ENCODE results near the gene CCNDBP1.
"Not testable (repeated sequence)": the region's sequence is repeated elsewhere in the genome, so short reads cannot be mapped to it uniquely, and the experiment has no call there.

CCNDBP1 gene, protein sequence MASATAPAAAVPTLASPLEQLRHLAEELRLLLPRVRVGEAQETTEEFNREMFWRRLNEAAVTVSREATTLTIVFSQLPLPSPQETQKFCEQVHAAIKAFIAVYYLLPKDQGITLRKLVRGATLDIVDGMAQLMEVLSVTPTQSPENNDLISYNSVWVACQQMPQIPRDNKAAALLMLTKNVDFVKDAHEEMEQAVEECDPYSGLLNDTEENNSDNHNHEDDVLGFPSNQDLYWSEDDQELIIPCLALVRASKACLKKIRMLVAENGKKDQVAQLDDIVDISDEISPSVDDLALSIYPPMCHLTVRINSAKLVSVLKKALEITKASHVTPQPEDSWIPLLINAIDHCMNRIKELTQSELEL

DNA sequence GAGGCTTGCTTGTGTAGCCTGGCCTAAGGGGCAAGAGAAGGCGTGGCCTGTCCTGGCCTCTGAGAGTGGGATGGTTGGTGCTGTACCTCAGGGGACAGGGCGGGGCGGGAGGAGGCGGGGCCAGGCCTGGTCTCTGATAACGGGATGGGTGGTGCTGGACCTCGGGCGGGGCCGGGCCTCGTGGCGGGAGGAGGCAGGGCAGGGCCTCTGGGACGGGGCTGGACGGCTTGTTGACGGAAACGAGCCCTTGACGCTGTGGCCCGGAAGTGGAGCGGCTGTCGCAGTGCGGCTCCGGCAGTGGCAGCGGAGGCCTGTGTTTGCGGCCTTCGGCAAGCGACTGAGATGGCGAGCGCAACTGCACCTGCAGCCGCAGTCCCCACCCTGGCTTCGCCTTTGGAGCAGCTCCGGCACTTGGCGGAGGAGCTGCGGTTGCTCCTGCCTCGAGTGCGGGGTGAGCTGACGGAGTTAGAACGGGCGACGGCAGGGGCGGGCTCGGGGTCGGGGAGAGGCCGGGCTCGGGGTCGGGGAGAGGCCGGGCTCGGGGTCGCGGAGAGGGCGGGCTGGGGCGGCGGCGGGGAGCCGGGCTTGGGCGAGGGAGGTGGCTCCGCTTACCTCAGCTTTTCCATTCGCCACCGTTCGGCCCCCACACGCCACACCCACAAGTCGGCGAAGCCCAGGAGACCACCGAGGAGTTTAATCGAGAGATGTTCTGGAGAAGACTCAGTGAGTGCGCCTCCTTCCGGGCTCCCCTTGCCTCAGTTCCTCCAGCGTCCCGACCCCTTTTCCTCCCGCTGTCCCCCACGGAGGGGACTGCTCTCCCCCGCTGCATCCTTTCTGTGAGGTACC is at the start of gene CCNDBP1:
TSS of gene CCNDBP1 (plus strand) at position 247 of the 846 bp plus-strand sequence. CDS start at position 343, 96 bp downstream.
- DNase-seq (ENCODE audit: low read depth, low spot score): no peak
- H3K27ac ChIP-seq: peak within 1 kb of the TSS; percentile 74

DNA sequence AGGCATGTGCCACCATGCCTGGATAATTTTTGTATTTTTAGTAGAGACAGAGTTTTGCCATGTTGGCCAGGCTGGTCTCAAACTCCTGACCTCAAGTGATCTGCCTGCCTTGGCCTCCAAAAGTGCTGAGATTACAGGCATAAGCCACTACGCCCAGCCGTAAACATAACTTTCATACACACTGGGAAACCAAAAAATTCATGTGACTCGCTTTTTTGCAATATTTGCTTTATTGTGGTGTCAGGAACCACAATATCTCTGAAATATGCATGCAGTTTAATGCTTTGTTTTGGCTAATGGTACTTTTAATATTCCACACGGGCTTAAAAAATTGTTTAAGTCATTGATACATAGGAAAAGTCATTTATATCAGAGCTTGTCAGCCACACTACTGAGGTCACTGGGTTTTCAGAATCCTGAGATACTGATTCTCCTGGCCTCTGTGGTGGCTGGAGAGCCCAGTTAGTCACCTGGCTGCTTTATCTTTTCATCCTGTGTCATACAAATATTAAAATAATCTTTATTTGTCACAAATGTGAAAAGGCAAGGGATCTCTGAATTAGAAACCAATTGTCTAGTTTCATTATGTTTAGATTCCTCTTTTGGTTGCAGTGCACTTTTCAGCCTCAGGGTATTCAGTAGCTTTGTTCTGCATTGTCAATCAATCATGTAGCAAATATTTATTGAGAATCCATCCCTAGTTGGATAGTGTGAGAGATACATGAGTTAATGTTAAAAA is 41.8 kb upstream of the CCNDBP1 start:
- no peak overlapping the region for H3K27ac ChIP-seq
- no peak for DNase-seq (ENCODE audit: low read depth, low spot score)

DNA sequence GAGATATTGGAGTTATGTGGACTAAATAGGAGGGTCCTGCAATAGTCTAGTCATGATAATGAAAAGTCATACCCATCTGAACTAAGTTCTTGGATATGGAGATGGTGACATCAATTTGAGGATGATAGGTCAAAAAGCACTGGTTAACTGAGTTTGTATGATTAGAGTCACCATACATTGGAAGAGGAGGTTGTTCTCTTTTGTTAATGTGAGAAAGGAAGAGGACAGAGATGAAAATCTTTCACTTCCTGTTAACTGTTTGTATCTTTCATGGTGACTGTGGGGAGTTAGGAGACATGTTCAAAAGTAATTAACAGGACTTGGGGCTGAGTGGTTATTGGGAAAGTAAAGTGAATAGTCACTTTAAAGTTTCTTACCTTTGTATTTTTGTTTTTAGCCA is 40.7 kb upstream of the CCNDBP1 start:
- H3K27ac ChIP-seq: no peak overlapping the region
- DNase-seq (ENCODE audit: low read depth, low spot score): no peak

DNA sequence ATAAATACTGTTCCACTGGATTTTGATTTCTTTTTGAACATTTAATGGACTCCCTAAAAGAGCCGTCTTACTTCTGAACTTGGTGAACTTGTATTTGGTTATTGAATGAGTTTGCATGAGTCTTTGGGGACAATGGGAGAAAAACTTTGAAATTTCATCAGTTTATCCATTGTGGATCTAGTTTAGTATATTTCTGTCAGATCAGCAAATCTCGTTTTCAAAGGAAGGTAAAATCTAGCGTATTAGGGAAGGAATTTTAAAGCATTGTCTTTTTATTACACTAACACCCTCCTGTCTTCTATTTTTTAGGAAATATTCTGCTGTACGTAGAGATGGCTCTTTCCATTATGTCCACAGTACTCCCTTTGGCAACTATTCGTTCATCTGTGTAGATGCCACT is 39.0 kb upstream of the CCNDBP1 start:
- DNase-seq (ENCODE audit: low read depth, low spot score): no peak
- H3K27ac ChIP-seq: no peak overlapping the region

DNA sequence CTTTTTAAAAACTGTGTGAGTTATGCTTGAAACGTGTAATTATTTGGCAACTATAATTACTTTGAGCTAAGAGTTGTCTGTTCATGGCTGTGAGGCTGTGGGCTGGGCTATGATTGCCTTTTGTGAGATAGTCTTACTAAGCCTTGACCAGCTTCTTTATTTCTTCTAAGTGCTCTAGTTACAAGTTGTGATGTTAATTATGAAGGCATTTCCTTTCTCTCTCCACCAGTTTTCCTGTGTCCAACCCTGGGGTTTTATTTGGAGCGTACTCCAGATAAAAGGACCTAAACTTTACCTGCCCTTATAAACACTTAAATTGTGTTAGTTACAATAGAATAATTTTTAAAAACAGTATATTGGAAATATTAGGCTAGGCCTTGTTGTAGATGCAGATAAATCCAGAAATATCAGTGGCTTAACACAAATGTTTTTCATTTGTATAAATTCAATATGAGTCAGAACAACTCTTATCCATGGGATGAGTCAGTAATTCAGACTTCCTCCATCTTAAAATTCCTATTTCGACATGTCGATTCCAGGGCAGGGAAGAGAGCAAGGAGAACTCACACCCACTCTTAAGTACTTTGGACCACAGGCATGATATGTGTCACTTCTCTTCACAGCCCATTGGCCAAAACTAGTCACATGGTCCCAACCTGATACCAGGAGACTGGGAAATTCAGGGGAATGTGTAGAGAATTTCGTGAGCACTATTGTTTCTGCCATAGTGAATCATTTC is 34.8 kb upstream of the CCNDBP1 start:
- H3K27ac ChIP-seq: peak overlapping the region; percentile 96
- peak; percentile 99 for DNase-seq (ENCODE audit: low read depth, low spot score)

DNA sequence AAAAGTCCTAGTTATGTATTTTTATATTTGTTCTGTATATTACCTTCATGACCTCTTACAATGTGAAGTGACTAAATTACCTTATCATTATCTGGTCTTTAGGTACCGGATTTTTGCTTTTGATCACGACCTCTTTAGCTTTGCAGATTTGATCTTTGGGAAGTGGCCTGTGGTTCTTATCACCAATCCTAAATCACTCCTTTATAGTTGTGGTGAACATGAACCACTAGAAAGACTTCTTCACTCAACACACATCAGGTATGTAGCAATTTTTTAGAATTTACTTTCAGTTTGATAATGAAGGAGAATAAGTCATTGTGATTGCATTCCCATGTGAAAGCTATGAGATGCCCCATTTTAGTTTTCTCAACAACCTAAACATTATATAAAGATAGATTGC is 33.5 kb upstream of the CCNDBP1 start:
- no peak for DNase-seq (ENCODE audit: low read depth, low spot score)
- H3K27ac ChIP-seq: peak overlapping the region; percentile 96

DNA sequence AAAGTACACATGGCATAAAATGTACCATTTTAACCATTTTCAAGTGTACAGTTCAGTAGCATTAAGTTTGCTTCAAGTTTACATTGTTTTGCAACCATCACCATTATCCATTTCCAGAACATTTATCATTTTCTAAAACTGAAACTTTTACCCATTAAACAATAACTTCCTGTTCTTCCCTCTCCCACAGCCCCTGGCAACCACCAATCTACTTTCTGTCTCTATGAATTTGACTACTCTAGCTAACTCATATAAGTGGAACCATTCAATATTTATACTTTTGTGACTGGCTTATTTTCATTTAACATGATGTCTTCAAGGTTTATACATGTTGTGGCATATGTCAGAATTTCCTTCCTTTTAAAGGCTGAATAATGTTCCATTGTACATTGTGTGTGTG is 31.9 kb upstream of the CCNDBP1 start:
- no peak overlapping the region for H3K27ac ChIP-seq
- no peak for DNase-seq (ENCODE audit: low read depth, low spot score)

DNA sequence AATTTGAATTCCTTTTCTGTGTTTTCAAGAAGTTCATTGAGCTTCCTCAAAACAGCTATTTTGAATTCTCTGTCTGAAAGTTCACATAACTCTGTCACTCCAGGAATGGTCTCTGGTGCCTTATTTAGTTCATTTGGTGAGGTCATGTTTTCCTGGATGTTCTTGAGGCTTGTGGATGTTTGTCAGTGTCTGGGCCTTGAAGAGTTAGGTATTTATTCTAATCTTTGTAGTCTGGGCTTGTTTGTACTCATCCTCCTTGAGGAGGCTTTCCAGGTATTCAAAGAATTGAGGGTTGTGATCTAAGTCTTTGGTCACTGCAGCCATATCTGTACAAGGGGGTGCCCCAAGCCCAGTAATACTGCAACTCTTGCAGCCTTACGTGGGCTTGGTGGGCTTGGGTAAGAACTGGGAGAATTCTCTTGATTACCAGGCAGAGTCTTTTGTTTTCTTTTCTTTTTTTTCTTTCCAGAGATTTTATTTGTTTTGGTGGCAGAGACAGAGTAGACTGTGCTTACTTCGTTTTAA is 19.3 kb upstream of the CCNDBP1 start:
- DNase-seq (ENCODE audit: low read depth, low spot score): no peak

DNA sequence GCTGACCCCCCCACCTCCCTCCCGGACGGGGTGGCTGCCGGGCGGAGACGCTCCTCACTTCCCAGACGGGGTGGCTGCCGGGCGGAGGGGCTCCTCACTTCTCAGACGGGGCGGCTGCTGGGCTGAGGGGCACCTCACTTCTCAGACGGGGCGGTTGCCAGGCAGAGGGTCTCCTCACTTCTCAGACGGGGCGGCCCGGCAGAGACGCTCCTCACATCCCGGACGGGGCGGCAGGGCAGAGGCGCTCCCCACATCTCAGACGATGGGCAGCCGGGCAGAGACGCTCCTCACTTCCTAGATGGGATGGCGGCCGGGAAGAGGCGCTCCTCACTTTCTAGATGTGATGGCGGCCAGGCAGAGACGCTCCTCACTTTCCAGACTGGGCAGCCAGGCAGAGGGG is 17.9 kb upstream of the CCNDBP1 start:
- not testable (repeated sequence) for H3K27ac ChIP-seq; DNase-seq (ENCODE audit: low read depth, low spot score)

More for the DNA sequence above, 19.3 kb upstream of the CCNDBP1 start:
- peak overlapping the region; percentile 43 for H3K27ac ChIP-seq

DNA sequence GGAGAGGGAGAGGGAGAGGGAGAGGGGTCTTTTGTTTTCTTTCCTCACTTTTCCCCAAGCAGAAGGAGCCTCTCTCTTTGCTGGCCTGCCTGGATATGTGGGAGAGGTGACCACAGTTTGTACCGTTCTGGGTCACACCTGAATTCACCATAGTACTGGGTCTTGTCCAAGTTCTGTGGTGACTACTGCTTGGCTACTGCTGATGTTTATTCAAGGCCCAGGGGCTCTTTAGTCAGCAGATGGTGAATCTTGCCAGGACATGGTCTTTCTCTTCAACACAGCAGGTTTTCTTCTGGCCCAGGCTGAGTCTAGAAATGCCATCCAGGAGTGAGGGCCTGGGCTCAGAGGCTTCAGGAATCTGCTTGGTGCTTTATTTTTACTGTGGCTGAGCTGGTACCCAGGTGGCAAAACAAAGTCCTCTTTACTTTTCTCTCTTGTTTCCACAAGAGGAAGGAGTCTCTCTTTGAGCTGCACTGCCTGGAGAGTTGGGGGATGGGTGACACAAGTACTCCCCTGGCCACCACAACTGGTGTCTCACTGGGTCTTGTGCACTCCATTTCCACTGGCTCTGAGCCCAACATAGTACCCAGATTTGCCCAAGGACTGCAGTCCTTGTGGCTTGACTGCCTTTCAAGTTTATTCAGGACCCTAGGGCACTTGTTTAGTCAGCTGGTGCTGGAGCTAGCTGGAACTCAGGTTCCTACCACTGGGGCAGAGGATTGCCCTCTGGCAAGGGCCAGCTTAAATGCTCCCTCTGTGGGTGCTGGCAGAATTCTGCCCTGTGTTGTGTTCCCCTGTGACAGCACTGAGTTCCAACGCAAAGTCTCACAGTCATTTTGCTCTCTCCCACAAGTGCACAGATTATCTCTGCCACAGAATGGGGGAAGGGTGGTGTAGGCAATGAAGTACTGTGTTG is 16.8 kb upstream of the CCNDBP1 start:
- H3K27ac ChIP-seq: peak overlapping the region; percentile 76
- peak; percentile 74 for DNase-seq (ENCODE audit: low read depth, low spot score)

DNA sequence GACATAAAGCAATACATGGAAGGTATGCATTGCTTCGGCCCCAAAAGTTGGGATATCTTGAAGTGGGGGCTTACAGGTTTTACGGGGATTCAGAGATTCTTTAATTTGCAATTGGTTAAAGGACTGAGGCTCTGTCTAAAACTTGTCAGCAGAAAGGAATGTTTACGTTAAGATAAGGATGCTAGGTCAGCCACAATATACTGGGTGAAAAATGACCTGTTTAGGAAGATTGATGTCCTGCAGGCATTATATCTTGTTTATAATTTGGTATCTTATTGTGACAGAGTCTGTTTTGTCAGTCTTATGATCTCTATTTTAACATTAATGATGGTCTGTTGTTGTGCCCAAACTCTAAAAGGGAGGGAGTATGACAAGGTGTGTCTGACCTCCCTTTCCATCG is 15.3 kb upstream of the CCNDBP1 start:
- DNase-seq (ENCODE audit: low read depth, low spot score): no peak
- no peak overlapping the region for H3K27ac ChIP-seq

DNA sequence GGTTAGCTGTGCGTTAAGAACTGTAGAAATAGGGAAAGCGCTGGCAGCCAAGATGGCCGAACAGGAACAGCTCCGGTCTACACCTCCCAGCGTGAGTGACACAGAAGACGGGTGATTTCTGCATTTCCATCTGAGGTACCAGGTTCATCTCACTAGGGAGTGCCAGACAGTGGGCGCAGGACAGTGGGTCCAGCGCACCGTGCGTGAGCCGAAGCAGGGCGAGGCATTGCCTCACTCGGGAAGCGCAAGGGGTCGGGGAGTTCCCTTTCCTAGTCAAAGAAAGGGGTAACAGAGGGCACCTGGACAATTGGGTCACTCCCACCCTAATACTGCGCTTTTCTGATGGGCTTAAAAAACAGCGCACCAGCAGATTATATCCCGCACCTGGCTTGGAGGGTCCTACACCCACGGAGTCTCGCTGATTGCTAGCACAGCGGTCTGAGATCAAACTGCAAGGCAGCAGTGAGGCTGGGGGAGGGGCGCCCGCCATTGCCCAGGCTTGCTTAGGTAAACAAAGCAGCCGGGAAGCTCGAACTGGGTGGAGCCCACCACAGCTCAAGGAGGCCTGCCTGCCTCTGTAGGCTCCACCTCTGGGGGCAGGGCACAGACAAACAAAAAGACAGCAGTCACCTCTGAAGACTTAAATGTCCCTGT is 9.4 kb upstream of the CCNDBP1 start:
- not testable (repeated sequence) for DNase-seq (ENCODE audit: low read depth, low spot score); H3K27ac ChIP-seq

DNA sequence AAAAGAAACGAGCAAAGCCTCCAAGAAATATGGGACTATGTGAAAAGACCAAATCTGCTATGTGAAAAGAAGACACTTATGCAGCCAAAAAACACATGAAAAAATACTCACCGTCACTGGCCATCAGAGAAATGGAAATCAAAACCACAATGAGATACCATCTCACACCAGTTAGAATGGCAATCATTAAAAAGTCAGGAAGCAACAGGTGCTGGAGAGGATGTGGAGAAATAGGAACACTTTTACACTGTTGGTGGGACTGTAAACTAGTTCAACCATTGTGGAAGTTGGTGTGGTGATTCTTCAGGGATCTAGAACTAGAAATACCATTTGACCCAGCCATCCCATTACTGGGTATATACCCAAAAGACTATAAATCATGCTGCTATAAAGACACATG is 8.1 kb upstream of the CCNDBP1 start:
- not testable (repeated sequence) for H3K27ac ChIP-seq; DNase-seq (ENCODE audit: low read depth, low spot score)

DNA sequence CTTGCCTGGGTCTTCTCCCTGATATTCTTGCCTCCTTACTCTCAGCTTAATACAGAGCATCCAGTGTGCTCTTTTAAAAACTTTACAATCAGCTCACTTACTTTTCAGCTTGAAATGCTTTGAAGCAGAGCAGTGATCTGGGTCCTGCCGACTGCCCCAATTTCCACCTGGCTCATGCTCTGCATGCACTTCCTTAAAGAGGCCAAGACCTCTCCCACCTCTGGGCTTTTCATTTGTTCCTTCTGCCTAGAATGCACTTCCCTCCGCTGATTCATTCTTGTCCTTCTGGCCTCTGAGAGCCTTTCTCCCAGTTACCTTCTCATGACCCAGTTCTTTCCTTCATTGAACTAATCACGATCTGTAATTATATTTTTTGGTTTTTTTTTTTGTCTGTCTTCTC is 1.9 kb upstream of the CCNDBP1 start:
- H3K27ac ChIP-seq: peak overlapping the region; percentile 7
- DNase-seq (ENCODE audit: low read depth, low spot score): no peak

DNA sequence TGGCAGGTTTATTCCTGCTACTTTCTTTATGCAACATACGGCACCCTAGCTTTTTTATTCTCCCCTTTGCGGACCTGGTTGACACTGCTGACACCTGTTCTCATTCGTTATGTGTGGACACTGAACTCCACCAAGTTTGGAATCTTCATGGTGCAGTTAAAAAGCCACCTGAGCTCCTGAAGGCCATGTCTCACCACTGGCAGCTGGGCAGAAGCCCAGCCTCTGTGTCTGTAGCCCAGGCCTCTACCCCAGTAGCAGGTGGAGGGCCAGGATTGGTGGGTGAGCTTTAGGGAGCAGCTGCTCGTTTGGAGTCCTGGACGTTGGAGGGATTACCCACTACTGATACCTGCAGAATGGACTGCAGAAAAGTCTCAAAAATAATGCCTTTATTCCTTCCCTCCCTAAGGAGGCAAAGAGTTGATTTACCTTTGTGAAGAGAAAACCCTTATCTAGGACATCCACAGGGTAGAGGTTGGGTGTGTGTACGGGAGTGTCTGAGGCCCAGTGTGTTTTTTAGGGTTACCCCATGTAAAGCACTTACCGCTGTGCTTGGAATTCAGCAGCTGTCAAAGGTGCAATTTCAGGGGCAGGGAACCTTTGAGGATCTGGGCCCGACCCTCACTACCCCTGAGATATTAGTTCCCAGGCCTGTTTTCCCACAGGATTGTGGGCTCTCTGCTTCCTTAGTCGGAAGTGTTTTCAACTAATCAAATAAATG is 637 bp upstream of the CCNDBP1 start:
- H3K27ac ChIP-seq: peak overlapping the region; percentile 74
- no peak for DNase-seq (ENCODE audit: low read depth, low spot score)

DNA sequence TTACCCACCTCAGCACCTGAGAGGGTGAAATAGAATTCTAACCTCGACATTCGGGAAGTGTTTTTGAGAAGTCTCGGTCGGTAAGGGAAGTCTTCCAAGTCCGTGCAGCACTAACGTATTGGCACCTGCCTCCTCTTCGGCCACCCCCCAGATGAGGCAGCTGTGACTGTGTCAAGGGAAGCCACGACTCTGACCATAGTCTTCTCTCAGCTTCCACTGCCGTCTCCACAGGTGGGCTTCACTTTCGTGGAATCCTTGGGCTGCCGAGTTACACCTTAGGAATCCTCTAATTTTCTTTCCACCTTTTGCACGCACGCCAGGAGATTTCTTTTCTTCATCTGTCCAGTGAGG is 775 bp downstream of the CCNDBP1 start:
- H3K27ac ChIP-seq: peak overlapping the region; percentile 74
- no peak for DNase-seq (ENCODE audit: low read depth, low spot score)

DNA sequence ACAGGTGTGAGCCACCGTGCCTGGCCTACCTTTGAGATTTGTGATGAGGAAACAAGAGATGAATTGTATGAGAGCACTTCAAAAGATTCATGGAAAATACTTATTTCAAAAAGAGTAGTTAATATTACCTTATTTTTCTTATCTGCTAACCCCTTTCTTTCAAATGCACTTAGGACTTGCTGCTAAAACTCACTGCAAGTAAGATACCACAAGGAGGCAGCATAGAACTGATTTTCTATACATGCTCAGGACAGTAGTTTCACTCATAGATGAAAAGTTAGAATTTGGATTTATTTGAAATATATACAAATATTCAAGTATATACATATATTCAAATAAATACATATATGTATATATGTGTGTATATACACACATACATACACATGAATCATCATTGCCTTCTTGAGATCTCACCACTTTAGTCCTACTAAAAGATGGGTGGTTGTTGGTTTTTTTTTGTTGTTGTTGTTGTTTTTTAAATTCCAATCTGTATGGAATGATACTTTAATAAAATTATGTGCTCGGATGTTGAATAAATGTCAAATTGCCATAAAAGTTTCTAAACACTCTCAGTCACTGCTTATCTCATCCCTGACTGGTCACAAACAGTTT is 2.4 kb downstream of the CCNDBP1 start:
- DNase-seq (ENCODE audit: low read depth, low spot score): no peak
- H3K27ac ChIP-seq: no peak overlapping the region
